HTERT RPE-1 (cell line): ENCODE measurements around the gene CDRT4.
"Not testable (repeated sequence)": the region's sequence is repeated elsewhere in the genome, so short reads cannot be mapped to it uniquely, and the experiment has no call there.

ENCODE experiments used
- in situ Hi-C: fragments of 300-500 bp; cut with MboI; formaldehyde crosslinking; loops from 4 replicates; pipeline ENCODE4 v1.14.3; 2020; ENCODE audit warnings: low sequenced_read_pairs

The CDRT4 gene

DNA sequence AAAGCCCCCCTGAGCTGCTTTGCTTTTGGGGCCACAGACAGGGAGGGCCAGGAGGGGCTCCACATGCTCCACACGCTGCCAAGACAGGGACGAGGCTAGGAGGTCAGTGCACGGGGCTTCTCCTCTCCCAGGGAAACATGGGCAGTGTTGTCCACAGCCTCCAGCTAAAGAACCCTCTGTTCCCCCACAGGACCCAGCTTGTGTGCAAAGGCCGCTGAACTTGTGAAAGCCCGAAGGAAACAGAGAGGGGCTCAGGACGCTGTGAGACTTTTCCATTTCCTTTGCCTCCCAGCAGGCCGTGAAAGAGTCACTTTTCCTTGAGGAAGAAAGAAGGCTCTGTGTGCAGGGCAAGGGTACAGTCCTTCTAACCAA is 9.7 kb downstream of the CDRT4 start:
- in situ Hi-C loops: no loop called here

GRCh38 chr17:15456972-15457722 is 10.3 kb downstream of the CDRT4 start:
- in situ Hi-C loops: no loop called here

DNA sequence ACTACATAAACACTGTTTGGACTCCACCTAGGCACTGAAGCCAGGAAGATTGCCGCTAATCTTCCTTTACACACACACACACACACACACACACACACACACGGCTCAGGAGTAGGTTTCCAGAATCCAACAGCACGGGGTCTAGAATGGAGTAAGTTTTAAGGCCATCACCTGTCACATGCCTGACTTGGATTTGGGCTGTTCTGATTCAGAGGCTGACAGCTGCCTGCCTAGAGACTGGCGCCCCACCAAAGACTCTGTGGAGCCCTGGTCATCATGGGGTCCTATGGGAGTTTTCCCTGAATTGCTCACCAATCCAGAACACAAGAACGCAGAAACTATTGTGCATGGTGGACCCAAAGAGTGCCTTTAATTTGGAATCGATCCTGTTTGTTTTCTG is 10.9 kb downstream of the CDRT4 start:
- in situ Hi-C loops: no loop called here

DNA sequence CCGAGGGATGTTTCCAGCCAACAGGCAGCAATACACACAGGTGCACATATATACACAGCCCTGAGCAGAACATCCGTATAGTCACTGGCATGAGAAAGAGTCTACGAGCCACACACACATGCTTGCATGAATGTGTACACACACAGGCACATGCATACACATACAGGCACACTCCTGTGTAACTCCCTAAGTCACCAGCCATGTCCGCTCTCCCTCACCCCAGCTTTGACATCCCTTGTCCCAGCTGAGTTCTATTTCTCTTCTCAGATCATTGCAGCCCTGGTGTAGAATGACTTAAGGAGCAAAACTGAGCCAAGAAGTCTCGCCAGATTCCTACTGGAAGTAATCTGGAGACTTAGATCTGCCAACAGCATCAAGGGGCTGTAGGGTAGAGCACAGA is 13.1 kb downstream of the CDRT4 start:
- in situ Hi-C loops: no loop called here

GRCh38 chr17:15453782-15454181 is 13.6 kb downstream of the CDRT4 start:
- in situ Hi-C loops: no loop called here

DNA sequence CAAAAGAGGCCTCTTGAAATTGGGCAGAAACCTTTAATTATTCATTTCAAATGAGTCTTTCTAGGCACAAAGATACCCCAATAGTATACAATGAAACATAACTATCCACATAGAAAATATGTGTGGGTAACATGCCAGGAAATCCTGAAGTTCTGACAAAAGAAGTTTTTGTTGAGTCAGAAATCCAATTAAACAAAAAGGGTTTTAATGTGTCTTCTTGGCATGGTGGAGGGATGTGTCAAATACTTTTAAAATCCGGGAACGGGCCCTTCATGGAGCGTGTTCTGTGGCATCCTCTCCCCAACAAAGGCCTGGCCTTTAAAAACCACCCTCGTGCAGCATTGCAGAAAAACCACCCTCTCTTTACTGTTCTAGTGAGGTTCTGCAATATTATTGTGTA is 14.2 kb downstream of the CDRT4 start:
- in situ Hi-C loops: no loop called here

DNA sequence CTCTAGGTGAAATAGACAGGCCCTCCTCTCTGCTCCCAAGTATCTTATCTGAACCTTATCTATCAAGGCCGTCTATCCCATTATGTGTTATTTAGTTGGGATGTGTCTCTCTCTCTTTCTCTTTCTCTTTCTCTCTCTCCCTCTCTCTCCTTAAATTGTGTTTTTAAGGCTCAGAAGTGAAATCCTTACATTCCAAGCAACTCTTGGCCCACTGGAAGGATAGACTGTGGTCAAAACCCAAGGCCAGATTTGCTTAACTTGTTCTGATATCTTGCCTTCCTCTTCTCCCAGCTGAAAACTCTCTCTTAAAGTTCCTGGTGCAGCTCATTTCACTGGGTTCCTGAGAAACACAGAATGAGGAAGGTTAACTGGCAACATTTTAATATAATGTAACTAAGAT is 14.7 kb downstream of the CDRT4 start:
- in situ Hi-C loops: no loop called here

- in situ Hi-C loops: no loop called here
Measured at GRCh38 chr17:15451680-15452079, 15.7 kb downstream of the CDRT4 start.

DNA sequence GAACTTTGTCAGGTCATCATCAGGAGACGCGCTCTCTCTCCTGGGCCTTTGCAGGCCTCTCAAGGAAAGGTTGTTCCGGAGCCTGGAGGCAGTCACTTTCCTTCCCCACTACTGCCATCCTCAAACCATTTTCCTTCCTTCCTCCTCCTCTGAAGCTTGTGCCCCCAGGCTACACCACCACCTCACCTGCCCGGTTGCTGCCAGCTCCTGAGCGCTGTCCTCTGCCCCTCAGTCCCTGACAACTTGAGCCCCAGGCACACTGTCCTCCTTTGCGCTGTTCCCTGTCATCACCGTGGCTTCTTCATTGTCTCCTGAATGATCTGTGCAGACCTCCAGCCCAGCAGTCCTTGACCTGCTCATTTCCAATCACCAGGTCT is 18.9 kb downstream of the CDRT4 start:
- in situ Hi-C loops: no loop called here

- in situ Hi-C loops: no loop called here
Measured at GRCh38 chr17:15447928-15448579, 19.4 kb downstream of the CDRT4 start.

GRCh38 chr17:15446036-15446435 is 21.4 kb downstream of the CDRT4 start:
- in situ Hi-C loops: no loop called here

DNA sequence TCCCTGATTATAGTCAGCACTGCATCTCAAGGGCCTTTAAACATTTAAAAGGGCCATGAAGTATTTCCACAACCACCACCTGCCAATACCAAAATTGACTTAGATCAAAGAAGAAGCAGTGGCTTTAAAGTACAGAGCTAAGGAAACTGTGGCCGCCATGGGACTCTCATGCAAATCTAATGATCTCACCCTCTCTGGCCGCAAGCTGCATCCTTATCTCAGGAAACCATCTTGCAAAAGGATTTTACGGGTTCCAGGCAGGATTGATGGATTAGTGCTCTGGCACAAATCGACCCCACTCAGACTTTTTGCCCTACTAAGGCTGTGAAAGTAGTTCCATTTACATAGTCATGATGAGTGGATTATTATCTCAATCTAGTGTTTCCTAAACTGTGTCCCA is 22.6 kb downstream of the CDRT4 start:
- in situ Hi-C loops: no loop called here

GRCh38 chr17:15442311-15443180 is 24.9 kb downstream of the CDRT4 start:
- in situ Hi-C loops: no loop called here

DNA sequence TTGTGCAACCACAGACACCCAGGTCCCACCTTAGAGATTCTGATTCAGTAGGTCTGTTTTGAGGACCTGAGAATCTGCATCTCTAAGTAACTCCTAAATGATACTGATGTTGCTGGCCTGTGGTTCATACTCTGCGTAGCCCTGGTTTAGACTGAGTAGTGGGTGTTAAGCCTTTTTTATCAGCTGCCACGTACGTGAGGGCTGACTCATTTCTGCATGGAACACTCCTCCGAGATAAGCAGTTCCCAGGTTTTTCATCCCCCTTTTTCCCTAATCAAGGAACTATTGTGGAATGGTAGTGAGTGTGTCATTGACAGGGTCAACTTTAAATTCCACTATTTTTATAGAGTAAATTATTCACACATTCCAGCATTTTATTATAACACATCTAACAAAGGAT is 26.1 kb downstream of the CDRT4 start:
- in situ Hi-C loops: no loop called here

- in situ Hi-C loops: no loop called here
Measured at GRCh38 chr17:15440347-15440746, 27.1 kb downstream of the CDRT4 start.

DNA sequence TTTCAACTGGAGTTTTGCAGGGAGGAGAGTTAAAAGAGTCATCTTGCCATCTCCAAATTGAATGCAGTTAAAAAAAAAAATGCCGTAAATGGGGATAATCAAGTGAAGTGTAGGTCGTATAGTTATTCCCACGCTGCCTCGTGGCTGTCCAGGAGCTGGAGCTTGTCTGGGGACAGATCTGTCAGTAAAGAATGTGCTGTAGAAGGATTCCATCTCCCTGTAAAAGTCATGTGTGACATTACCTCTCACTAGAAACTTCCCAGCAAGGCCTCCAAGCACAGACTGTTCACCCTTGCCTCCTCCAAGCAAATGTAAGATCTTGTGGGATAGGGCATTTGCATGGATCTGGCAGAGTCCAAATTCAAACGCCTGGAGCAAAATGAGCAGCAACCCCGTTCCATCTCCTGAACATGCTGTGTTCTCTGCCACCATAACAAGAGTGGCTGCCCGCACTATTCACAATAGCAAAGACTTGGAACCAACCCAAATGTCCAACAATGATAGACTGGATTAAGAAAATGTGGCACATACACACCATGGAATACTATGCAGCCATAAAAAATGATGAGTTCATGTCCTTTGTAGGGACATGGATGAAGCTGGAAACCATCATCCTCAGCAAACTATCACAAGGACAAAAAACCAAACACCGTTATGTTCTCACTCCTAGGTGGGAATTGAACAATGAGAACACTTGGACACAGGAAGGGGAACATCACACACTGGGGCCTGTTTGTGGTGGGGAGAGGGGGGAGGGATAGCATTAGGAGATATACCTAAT is 28.0 kb downstream of the CDRT4 start:
- in situ Hi-C loops: not testable (repeated sequence)

GRCh38 chr17:15438491-15439105 is 28.8 kb downstream of the CDRT4 start:
- in situ Hi-C loops: no loop called here

- in situ Hi-C loops: no loop called here
Measured at GRCh38 chr17:15437303-15437635, 30.2 kb downstream of the CDRT4 start.

DNA sequence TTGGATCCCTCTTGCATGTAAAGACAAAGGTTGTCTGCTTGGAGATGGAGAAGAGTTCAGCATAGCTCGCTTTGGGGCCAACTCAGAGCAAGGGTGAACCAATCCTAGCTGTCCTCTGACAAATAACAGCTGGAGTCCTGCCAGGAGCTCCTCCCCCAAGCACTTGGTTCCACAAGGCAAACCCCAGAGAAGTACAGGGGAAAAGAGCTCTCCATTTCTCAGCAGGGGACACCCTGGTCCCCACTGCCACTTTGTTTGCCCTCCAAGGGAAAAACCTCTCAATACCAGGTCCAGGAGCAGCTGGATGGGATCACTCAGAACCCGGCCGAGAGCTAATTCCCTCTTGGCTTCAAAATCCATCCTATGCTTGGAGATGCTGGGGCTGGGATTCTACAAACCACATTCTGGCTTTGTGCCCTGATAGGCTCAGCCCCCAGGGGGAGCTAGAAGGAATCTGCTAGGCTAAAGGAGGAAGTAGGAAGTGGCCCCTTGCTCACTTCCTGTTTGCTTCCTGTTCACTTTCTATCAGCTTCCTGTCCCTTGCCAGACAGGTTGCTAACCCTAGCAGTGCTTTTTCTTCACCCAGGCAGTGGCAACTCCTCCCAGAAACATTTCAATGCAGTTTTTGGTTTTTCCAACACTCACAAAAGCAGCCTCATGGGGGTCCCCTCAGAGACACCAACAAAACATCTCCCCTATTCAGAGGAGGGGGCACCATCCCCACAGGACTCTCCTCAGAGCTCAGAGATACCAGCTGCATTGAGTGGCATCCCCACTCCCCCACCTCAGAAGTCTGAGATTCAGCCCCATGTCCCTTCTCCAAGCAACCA is 30.7 kb downstream of the CDRT4 start:
- in situ Hi-C loops: no loop called here

- in situ Hi-C loops: no loop called here
Measured at GRCh38 chr17:15434956-15435355, 32.5 kb downstream of the CDRT4 start.
